ENCODE data around the gene CA5B.

CA5B gene

DNA sequence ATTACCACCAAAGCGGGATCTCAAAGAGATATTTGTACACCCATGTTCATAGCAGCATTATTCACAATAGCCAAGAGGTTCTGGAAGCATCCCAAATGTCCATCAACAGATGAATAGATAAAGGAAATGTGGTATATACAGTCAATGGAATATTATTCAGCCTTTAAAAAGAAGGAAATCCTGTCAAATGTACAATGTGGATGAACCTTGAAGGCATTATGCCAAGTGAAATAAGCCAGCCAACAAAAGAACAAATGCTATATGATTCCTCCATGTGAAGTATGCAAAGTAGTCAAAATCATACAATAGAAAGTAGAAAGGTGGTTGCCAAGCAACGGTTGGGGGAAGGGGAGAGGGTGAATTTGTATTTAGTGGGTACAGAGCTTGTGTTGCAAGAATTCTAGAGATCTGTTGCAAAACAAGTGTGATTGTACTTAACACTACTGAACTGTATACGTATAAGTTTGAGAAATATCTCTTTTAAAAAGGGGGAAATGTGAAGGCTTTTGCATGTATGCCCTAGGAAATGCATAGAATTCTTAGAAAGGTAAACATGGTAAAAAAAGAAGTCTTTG lies 47.2 kb downstream of the CA5B start:
- Mint-ChIP-seq H3K27ac (no peak overlapping the region), H3K27me3 (ENCODE audit: low read depth, poor library complexity) (peaks cover 2% of the 10 kb centered on the region), H3K36me3 (ENCODE audit: low read depth) (peaks cover 15% of the 10 kb centered on the region), H3K4me3 (no peak overlapping the region), H3K9me3 (no peaks in the 10 kb centered on the region), H3K4me1 (no peaks in the 10 kb centered on the region)
- DNase-seq: no peak
- TF ChIP-seq, protein P1, sequence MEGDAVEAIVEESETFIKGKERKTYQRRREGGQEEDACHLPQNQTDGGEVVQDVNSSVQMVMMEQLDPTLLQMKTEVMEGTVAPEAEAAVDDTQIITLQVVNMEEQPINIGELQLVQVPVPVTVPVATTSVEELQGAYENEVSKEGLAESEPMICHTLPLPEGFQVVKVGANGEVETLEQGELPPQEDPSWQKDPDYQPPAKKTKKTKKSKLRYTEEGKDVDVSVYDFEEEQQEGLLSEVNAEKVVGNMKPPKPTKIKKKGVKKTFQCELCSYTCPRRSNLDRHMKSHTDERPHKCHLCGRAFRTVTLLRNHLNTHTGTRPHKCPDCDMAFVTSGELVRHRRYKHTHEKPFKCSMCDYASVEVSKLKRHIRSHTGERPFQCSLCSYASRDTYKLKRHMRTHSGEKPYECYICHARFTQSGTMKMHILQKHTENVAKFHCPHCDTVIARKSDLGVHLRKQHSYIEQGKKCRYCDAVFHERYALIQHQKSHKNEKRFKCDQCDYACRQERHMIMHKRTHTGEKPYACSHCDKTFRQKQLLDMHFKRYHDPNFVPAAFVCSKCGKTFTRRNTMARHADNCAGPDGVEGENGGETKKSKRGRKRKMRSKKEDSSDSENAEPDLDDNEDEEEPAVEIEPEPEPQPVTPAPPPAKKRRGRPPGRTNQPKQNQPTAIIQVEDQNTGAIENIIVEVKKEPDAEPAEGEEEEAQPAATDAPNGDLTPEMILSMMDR (IDR thresholded peaks at IDR 0.05): no peak

DNA sequence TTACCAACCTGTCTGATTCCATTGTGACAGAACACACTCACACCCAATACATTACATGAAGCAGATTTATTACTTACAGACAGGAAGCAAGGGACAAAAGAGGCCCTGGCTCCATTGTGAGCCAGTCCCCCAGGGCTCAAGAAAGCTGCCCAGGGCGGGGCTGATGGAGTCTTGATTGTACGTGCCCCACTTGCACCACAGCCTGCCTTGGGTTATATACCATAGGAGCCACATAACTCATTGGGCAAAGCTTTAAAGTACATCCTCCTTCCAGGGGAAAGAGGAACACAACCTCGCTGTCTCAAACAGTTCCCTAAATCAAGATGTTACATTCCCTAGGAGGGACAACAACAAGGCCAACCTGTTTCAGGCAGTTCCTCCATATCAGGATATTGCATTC lies 48.8 kb downstream of the CA5B start:
- H3K27ac Mint-ChIP-seq: peak overlapping the region; percentile 73
- DNase-seq: no peak
- H3K27me3 Mint-ChIP-seq (ENCODE audit: low read depth, poor library complexity): peaks cover 2% of the 10 kb centered on the region
- H3K36me3 Mint-ChIP-seq (ENCODE audit: low read depth): peaks cover 15% of the 10 kb centered on the region
- TF ChIP-seq, protein P1 (IDR thresholded peaks at IDR 0.05): no peak
- H3K4me1 Mint-ChIP-seq: no peaks in the 10 kb centered on the region
- H3K4me3 Mint-ChIP-seq: no peak overlapping the region
- H3K9me3 Mint-ChIP-seq: no peaks in the 10 kb centered on the region

DNA sequence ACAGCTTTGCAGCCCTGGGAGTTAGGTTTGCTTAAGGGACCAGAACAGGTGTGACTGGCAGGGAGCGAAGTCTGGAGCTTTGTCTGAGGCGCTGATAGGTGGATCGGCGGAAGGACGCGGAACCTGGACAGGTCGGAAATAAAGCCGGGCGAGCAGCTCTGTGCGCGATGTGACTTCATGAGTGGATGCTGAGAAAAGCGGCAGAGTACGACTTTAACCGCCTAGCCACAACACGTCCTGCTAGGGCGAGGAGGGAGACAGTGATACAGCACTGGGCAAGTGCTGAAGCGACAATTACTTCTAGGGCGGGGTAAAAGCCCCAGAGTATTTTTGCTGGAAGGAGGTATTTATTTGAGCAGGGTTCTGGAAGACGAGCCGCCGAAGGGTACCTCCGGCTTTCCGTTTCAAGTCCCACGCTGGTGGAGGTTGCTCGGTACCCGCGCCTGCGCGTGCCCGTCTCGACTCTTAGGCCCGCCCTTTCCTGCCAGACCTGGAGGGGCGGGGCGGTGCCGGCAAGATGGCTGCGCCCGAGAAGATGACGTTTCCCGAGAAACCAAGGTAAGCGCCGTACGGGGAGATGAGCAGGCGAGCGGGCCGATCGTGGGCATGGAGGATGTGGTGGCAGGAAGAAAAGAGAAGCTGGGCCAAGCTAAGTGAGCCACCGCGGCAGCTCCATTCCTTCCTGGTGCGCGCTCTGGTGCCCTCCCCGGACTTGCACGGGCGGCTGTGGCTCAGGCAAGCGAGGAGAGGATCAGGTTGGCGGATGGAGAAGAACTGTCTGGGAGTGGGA lies 52.1 kb downstream of the CA5B start, which contains the start of gene ZRSR2:
ZRSR2 (plus strand) TSS at position 506 of the 790 bp plus-strand sequence; CDS start at position 518, 12 bp downstream.
- peak; percentile 91 for DNase-seq
- Mint-ChIP-seq H3K36me3 (ENCODE audit: low read depth) (peaks cover 17% of the 10 kb centered on the region), H3K27me3 (ENCODE audit: low read depth, poor library complexity) (peaks cover 2% of the 10 kb centered on the region), H3K9me3 (no peaks in the 10 kb centered on the region), H3K4me3 (no peak within 1 kb of the TSS), H3K4me1 (peaks cover 9% of the 10 kb centered on the region), H3K27ac (no peak within 1 kb of the TSS)
- TF ChIP-seq, protein P1 (IDR thresholded peaks at IDR 0.05): no peak

DNA sequence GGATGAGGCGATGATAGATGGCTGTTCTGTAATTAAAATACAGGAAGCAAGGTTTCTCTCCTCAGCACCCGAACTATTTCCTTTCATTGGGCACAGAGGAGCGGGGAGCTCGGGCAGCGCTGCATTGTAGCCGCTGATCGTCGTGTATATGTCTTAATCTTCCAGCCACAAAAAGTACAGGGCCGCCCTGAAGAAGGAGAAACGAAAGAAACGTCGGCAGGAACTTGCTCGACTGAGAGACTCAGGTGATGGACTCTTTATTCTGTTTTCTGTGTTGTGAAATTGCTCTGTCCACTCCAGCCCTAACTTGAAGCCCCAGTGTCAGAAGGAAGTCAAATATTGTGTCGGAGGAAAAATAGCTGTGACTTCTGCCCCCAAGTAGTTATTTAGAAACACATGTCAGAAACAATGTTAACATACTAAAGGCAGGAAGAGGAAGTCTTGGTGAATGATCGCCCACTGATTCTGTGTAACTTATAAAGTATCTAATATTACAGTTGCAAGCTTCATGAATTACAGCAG lies 52.8 kb downstream of the CA5B start:
- no peak overlapping the region for H3K27ac Mint-ChIP-seq
- peaks cover 9% of the 10 kb centered on the region for H3K4me1 Mint-ChIP-seq
- DNase-seq: no peak

DNA sequence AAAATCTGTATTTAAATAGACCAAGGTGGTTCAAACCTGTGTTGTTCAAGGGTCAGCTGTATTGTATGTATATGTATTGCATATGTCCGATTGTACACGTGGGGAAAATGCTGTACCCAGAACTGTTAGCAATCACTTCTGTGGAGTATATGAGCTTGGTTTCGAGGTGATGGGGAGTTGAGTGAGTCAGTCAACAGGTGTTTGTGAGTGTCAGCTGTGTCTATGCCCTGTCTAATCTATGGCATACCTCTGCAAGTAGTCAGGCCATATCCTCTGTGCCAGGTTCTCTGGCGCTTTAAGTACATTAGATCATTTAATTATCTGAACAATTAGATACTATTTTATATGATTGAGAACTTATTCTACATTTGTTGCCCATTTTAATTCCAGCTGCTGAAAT lies 59.6 kb downstream of the CA5B start:
- no peaks in the 10 kb centered on the region for H3K9me3 Mint-ChIP-seq
- H3K36me3 Mint-ChIP-seq (ENCODE audit: low read depth): peaks cover 62% of the 10 kb centered on the region
- no peak for DNase-seq
- no peaks in the 10 kb centered on the region for H3K27me3 Mint-ChIP-seq (ENCODE audit: low read depth, poor library complexity)
- H3K27ac Mint-ChIP-seq: no peak overlapping the region
- TF ChIP-seq, protein P1 (IDR thresholded peaks at IDR 0.05): no peak
- H3K4me1 Mint-ChIP-seq: peaks cover 6% of the 10 kb centered on the region
- no peak overlapping the region for H3K4me3 Mint-ChIP-seq

More for the DNA sequence above, 52.8 kb downstream of the CA5B start:
- Mint-ChIP-seq H3K9me3 (no peaks in the 10 kb centered on the region), H3K27me3 (ENCODE audit: low read depth, poor library complexity) (peaks cover 2% of the 10 kb centered on the region), H3K4me3 (no peak overlapping the region), H3K36me3 (ENCODE audit: low read depth) (peaks cover 20% of the 10 kb centered on the region)
- TF ChIP-seq, protein P1 (IDR thresholded peaks at IDR 0.05): no peak
